ENCODE results near the gene CFAP298. TPM values are rescaled to one million over a fixed set of nuclear protein-coding genes. Genes with fewer than 3 reads are reported as not detected.

Gene CFAP298
- total and polyA plus RNA-seq, 2 donors (not counting 3 experiments of a cell fraction or from before 2014, with no cell fraction given), result 17.6 to 44.1 TPM

DNA sequence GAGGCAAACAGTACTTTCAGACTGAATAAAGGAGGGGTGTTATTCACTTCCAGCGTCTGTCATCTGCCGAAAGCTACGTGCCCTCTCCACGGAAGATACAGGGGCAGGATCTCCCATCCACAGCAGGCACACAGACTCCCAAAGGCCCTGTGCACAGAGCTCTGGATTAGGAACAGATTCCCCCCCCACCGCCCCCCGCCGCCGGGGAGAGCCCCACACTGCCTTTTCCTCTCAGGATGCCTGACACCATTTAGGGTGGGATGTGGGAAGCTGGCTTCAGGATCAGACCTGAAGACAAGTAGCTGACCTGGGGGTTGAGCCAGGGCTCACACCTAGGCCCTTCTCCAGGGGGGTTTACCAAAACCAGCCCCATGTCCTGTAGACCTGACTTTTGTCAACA, 18.5 kb downstream of the CFAP298 start:
- Histone ChIP-seq H3K4me2 (ENCODE audit: insufficient read depth, low read length) (no peak overlapping the region), H2AFZ (ENCODE audit: low read depth, low read length) (no peak overlapping the region), H3K27me3 (ENCODE audit: control insufficient read depth in 2 of 2, insufficient read depth in 2 of 2, low read length in 2 of 2) (no peaks in the 10 kb centered on the region), H4K20me1 (replicated peaks; ENCODE audit: control insufficient read depth, extremely low read depth, insufficient read depth, low read length) (no peaks in the 10 kb centered on the region), H3K79me2 (ENCODE audit: control insufficient read depth, insufficient read depth, low read length) (no peaks in the 10 kb centered on the region), H3K9me3 (replicated peaks; ENCODE audit: control insufficient read depth, insufficient read depth, low read length) (no peaks in the 10 kb centered on the region), H3K4me1 (ENCODE audit: control insufficient read depth, extremely low read depth, insufficient read depth, low read length) (peaks cover 9% of the 10 kb centered on the region), H3K4me3 (replicated peaks in 1 of 3; ENCODE audit: insufficient read depth in 1 of 3, low read depth in 1 of 3, low read length in 3 of 3) (no peak overlapping the region), H3K36me3 (ENCODE audit: control insufficient read depth in 2 of 2, extremely low read depth in 1 of 2, insufficient read depth in 2 of 2, low read length in 2 of 2) (no peaks in the 10 kb centered on the region), H3K9ac (replicated peaks; ENCODE audit: extremely low read depth, insufficient read depth, low read length) (no peak overlapping the region), H3K27ac (ENCODE audit: insufficient read depth, low read depth, low read length) (no peak overlapping the region), H3K9me1 (replicated peaks; ENCODE audit: control insufficient read depth, extremely low read depth, insufficient read depth, low read length) (no peaks in the 10 kb centered on the region)
- BruUV-seq (replicated peaks), result no TSS peak
- CTCF ChIA-PET, result interaction anchor here (9.7 kb wide), 1 partner anchor 187 kb away, joined by 286 read pairs; the partner anchor contains the start of gene EVA1C
- dilution Hi-C loops (cut with MboI; ENCODE audit: extremely low pct_ligation_motif_present, low sequenced_read_pairs) (no loop called here), intact Hi-C loops (cut with micrococcal nuclease) (no loop called here)
- DNase-seq (ENCODE audit: low read depth, low spot score) (no peak), FAIRE-seq (no peak)
- POLR2A ChIA-PET, result no interaction called here
- no peak for TF ChIP-seq FOS (IDR thresholded peaks at IDR 0.05; ENCODE audit: borderline replicate concordance, insufficient read depth, low read length)
- TF ChIP-seq EZH2 (IDR thresholded peaks at IDR 0.05; ENCODE audit: borderline replicate concordance, low read depth, low read length, severe bottlenecking), result no peak
- TF ChIP-seq, protein P1, sequence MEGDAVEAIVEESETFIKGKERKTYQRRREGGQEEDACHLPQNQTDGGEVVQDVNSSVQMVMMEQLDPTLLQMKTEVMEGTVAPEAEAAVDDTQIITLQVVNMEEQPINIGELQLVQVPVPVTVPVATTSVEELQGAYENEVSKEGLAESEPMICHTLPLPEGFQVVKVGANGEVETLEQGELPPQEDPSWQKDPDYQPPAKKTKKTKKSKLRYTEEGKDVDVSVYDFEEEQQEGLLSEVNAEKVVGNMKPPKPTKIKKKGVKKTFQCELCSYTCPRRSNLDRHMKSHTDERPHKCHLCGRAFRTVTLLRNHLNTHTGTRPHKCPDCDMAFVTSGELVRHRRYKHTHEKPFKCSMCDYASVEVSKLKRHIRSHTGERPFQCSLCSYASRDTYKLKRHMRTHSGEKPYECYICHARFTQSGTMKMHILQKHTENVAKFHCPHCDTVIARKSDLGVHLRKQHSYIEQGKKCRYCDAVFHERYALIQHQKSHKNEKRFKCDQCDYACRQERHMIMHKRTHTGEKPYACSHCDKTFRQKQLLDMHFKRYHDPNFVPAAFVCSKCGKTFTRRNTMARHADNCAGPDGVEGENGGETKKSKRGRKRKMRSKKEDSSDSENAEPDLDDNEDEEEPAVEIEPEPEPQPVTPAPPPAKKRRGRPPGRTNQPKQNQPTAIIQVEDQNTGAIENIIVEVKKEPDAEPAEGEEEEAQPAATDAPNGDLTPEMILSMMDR (IDR thresholded peaks at IDR 0.05; ENCODE audit: extremely low read depth in 1 of 2, insufficient read depth in 1 of 2, low read depth in 1 of 2, low read length in 2 of 2), result no peak
- TF ChIP-seq GATA2 (IDR thresholded peaks at IDR 0.05; ENCODE audit: insufficient read depth, insufficient read length, low read depth, low read length), result no peak
- no peak for TF ChIP-seq POLR2AphosphoS5 (IDR thresholded peaks at IDR 0.05; ENCODE audit: insufficient read depth, low read depth, low read length)
- TF ChIP-seq, protein P2, sequence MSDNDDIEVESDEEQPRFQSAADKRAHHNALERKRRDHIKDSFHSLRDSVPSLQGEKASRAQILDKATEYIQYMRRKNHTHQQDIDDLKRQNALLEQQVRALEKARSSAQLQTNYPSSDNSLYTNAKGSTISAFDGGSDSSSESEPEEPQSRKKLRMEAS (IDR thresholded peaks at IDR 0.05; ENCODE audit: insufficient read depth, insufficient read length), result no peak
- TF ChIP-seq JUN (IDR thresholded peaks at IDR 0.05; ENCODE audit: borderline replicate concordance, insufficient read depth, insufficient read length, low read depth), result no peak
- TF ChIP-seq POLR2A (IDR thresholded peaks at IDR 0.05; ENCODE audit: low read depth, low read length), result no peak
- no peak for TF ChIP-seq MYC (IDR thresholded peaks at IDR 0.05; ENCODE audit: low read depth, low read length)

Data from endothelial cell of umbilical vein (primary cell).